K562 (cell line): ENCODE data around the gene MAGI1.

ENCODE experiments used
- BRCA1 ChIP-seq, 2 experiments: fragments of 450-650 bp in 1 of 2; sonication (generic) in 1 of 2; formaldehyde crosslinking in 1 of 2; IDR thresholded peaks; 2 replicates each; pipeline versions ENCODE4 v1.5.0 to v1.6.1; 2017 to 2020; ENCODE audit warnings: mild to moderate bottlenecking in 1 of 2, missing genetic modification reagents in 1 of 2
- CTCF ChIP-seq, 3 experiments: IDR thresholded peaks in 2 of 3; conservative IDR thresholded peaks in 1 of 3; 2 replicates each; pipeline ENCODE4 v1.5.1; 2011 to 2012; ENCODE audit warnings: low read length in 3 of 3, mild to moderate bottlenecking in 3 of 3, control low read depth in 2 of 3, improper control_type of control experiment in 1 of 3, inconsistent platforms in 1 of 3, low read depth in 1 of 3, mixed read lengths in 1 of 3, moderate library complexity in 1 of 3; ENCODE audit not compliant: insufficient read depth in 2 of 3
- EGR1 ChIP-seq: fragments of 450-650 bp; conservative IDR thresholded peaks from 2 replicates; pipeline ENCODE4 v1.6.1; 2017; ENCODE audit warnings: mild to moderate bottlenecking
- JUND ChIP-seq, 2 experiments: IDR thresholded peaks; 2 replicates in 1 of 2; 3 replicates in 1 of 2; pipeline ENCODE4 v1.6.1; 2011; ENCODE audit warnings: borderline replicate concordance in 2 of 2, low read depth in 2 of 2, low read length in 2 of 2, improper control_type of control experiment in 1 of 2, missing biosample characterization in 1 of 2, missing genetic modification characterization in 1 of 2, missing genetic modification reagents in 1 of 2
- MTA2 ChIP-seq: fragments of 450-650 bp; IDR thresholded peaks from 2 replicates; pipeline ENCODE4 v1.6.1; 2016; ENCODE audit warnings: low read depth
- POLR2A ChIP-seq: fragments of 450-650 bp; conservative IDR thresholded peaks from 2 replicates; pipeline ENCODE4 v1.6.1; 2016
- POLR2AphosphoS5 ChIP-seq: IDR thresholded peaks from 2 replicates; pipeline ENCODE4 v1.6.1; 2011; ENCODE audit warnings: mild to moderate bottlenecking, low read depth, low read length, moderate library complexity; ENCODE audit not compliant: control insufficient read depth, insufficient read depth
- POLR2H ChIP-seq: IDR thresholded peaks from 2 replicates; pipeline ENCODE4 v1.6.1; 2016; ENCODE audit warnings: missing genetic modification characterization, low read depth, mild to moderate bottlenecking, control low read depth, missing compliant biosample characterization, moderate library complexity
- SAP30 ChIP-seq: fragments of 200-600 bp; sonication (generic); IDR thresholded peaks from 2 replicates; pipeline ENCODE4 v1.6.1; 2012; ENCODE audit warnings: borderline replicate concordance, low read depth, mild to moderate bottlenecking, moderate library complexity, low read length, control low read depth, inconsistent platforms; ENCODE audit not compliant: insufficient read depth, poor library complexity, severe bottlenecking
- TCF7L2 ChIP-seq: fragments of 150-350 bp; IDR thresholded peaks from 2 replicates; pipeline ENCODE4 v1.6.1; 2016; ENCODE audit warnings: low read depth, mild to moderate bottlenecking, low read length, moderate library complexity
- ZBTB8A ChIP-seq: fragments of 450-650 bp; IDR thresholded peaks from 2 replicates; pipeline ENCODE4 v1.6.1; 2018; ENCODE audit warnings: mild to moderate bottlenecking, moderate library complexity; ENCODE audit not compliant: partially characterized antibody
- TF ChIP-seq, protein P1 (sequence below), 3 experiments: fragments of 200-800 bp in 1 of 3; fragments of 250-450 bp in 1 of 3; fragments of 450-650 bp in 1 of 3; sonication (Bioruptor Pico) in 1 of 3; sonication (Bioruptor generic) in 1 of 3; formaldehyde crosslinking in 1 of 3; IDR thresholded peaks; 2 replicates each; pipeline versions ENCODE4 v1.6.1 to v1.8.0; 2016 to 2022; ENCODE audit warnings: mild to moderate bottlenecking in 2 of 3, missing genetic modification characterization in 2 of 3, missing compliant biosample characterization in 1 of 3, moderate library complexity in 1 of 3

DNA sequence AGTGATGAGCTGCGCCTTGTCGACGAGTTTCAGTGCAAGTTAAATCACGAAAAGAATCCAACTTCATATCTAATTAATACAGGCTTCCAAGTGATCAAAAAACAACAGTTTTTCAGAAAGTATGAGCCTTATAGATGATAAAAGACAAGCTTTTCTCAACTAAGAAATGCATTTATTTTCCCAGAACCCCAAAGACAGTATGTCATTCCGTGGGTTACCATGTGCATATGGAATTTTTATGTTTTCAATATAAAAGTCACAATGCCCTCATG, 442.8 kb downstream of the MAGI1 start:
- TF ChIP-seq ZBTB8A (no peak), SAP30 (no peak), MTA2 (no peak), TCF7L2 (no peak), POLR2AphosphoS5 (no peak), EGR1 (no peak), POLR2H (tag) (no peak), CTCF (IDR thresholded peaks at IDR 0.05 in 2 of 3, conservative IDR thresholded peaks at IDR 0.05 in 1 of 3; ENCODE audit: insufficient read depth in 2 of 3, low read depth in 1 of 3, low read length in 3 of 3) (no peak), BRCA1 (IDR thresholded peaks at IDR 0.05) (no peak), BRCA1 (CRISPR knock-in tag; IDR thresholded peaks at IDR 0.05) (no peak), JUND (IDR thresholded peaks at IDR 0.05; ENCODE audit: borderline replicate concordance, low read depth, low read length) (no peak), JUND (tag; IDR thresholded peaks at IDR 0.05; ENCODE audit: borderline replicate concordance, low read depth, low read length) (no peak), POLR2A (no peak)
- TF ChIP-seq, protein P1, sequence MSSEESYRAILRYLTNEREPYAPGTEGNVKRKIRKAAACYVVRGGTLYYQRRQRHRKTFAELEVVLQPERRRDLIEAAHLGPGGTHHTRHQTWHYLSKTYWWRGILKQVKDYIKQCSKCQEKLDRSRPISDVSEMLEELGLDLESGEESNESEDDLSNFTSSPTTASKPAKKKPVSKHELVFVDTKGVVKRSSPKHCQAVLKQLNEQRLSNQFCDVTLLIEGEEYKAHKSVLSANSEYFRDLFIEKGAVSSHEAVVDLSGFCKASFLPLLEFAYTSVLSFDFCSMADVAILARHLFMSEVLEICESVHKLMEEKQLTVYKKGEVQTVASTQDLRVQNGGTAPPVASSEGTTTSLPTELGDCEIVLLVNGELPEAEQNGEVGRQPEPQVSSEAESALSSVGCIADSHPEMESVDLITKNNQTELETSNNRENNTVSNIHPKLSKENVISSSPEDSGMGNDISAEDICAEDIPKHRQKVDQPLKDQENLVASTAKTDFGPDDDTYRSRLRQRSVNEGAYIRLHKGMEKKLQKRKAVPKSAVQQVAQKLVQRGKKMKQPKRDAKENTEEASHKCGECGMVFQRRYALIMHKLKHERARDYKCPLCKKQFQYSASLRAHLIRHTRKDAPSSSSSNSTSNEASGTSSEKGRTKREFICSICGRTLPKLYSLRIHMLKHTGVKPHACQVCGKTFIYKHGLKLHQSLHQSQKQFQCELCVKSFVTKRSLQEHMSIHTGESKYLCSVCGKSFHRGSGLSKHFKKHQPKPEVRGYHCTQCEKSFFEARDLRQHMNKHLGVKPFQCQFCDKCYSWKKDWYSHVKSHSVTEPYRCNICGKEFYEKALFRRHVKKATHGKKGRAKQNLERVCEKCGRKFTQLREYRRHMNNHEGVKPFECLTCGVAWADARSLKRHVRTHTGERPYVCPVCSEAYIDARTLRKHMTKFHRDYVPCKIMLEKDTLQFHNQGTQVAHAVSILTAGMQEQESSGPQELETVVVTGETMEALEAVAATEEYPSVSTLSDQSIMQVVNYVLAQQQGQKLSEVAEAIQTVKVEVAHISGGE (CRISPR knock-in tag; IDR thresholded peaks at IDR 0.05) = no peak
